COLO668 (cell line): ENCODE measurements around the gene SAFB.

Experiments
- DNase-seq: peaks from one replicate; lab custom pipeline; 2025; ENCODE audit not compliant: unreplicated experiment; lab: John Stamatoyannopoulos, UW

Gene SAFB

GRCh38 chr19:5624741-5625278 is 1.9 kb downstream of the SAFB start:
- DNase-seq, result no peak

DNA sequence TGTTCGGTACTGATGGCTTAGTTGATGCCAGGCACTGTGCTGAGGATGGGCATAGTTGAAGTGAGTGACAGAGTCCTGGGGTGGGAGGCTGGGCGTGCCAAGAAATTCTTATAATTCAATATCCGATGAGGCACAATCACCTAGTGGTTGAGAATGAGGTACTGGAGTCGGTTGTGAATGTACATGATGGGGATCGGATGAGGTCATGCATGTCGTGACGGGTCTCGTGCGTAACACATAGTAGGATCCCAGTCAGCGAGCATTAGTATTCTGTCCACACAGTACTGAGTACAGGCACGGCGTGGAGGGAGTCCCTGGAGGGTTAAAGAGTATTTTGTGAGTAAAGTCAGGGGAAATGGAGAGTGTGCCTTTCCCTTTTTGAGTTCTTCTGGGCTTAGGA is 2.8 kb downstream of the SAFB start:
- no peak for DNase-seq

- no peak for DNase-seq
Observed at GRCh38 chr19:5627395-5627904, 4.6 kb downstream of the SAFB start.

DNA sequence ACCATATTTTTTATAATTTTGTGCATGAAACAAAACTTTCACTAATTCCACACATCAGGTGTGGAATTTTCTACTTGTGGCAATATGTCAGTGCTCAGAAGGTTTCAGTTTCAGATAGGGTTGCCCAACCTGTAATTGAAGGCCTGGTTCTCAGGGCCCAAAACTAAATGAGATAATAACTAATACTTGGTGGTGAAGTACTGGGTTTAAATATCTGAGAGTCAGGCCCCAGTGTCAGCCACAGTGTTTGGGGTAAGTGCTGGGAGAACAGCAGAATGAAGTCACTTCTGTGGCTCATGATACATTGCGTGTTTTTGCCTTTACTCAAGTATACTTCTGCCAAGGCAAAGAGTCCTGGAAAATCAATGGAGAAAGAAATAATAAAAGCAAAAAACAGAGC is 5.6 kb downstream of the SAFB start:
- no peak for DNase-seq

- DNase-seq, result no peak
Observed at GRCh38 chr19:5628919-5629481, 6.1 kb downstream of the SAFB start.

GRCh38 chr19:5631567-5632240 is 8.8 kb downstream of the SAFB start:
- no peak for DNase-seq

DNA sequence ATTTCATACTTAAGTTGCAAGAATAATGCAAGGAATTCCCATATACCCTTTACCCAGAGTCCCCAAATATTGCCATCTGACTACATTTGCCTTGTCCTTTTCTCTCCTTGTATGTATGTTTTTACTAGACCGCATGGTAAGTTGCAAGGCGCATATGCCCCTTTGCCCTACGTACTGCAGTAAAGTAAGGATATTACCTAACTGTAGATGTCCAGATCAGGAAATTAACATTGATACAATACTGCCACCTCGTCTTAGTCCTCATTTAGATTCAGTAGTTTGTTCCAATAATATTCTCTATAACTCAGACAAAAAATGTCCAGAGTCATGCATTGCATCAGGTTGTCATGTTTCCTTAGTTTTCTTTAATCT is 9.3 kb downstream of the SAFB start:
- no peak for DNase-seq

DNA sequence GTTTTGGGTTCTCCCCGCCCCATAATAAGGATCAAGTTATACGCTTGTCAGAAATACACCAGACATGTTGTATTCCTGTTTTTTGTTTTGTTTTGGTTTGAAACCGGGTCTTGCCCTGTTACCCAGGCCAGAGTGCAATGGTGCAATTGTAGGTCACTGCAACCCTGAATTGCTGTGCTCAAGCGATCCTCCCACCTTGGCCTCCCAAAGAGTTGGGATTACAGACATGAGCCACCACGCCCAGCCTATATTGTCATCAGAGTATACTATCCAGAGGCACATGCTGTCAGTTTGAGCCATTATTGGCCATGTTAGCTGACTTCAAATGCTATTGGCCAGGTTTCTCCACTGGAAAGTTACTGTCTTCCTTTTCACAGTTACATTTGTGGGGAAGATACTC is 9.8 kb downstream of the SAFB start:
- DNase-seq, result no peak

DNA sequence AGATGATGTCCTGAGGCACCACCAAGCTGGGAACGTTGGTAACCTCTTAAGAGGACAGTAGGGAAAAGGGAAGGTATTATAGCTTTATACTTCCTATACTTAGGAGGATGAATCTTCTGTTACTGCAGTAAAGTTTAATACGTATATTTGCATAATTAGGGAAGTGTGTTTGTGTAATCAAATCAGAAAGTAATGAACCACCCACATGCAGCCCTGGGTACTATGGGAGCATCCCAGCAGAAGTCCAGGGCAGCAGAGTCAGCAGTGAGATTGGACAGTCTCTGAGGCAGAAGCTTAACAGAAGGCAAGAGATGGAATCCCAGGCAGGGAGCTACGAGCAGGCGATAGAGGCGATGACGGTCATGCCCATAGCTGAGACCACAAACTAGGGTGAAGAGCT is 12.5 kb downstream of the SAFB start:
- no peak for DNase-seq

GRCh38 chr19:5637971-5638370 is 15.1 kb downstream of the SAFB start:
- no peak for DNase-seq

- DNase-seq, result no peak
Observed at GRCh38 chr19:5641171-5641570, 18.3 kb downstream of the SAFB start.

DNA sequence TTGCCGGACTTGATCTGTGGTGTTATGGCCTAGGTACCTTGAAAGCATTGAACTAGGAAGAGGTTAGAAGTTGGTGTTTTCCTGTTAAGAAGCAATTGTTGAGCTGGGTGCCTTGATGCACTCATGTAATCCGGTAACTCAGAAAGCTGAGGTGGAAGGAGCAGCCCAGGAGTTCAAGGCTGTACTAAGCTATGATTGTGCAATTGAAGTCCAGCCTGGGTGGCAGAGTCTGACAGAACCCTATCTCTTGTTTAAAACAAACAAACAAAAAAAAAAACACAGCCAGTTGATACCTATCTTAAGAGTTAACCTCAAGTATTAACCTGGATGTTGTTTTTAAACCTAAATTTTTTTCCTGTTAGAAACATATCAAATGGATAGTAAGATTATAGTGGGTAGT is 19.3 kb downstream of the SAFB start:
- DNase-seq, result no peak

DNA sequence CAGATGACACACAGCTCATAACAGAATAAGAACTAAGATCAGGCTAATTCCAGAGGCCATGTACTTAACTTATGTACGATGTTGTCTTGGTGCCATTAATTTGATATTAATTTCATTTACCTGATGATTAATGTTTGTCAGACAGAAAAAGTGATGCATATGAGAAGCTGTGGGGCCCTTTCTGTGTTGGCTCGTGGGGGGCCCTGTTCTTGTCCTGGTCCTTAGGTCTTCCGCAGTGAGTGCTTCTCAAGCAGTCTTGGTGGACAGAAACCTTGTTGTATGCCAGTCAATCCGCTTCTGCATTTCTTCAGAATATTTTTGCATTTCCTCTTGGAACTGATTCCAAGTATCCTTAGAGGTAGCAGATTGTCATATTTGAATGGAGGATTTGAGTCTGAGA is 20.2 kb downstream of the SAFB start:
- DNase-seq, result no peak

DNA sequence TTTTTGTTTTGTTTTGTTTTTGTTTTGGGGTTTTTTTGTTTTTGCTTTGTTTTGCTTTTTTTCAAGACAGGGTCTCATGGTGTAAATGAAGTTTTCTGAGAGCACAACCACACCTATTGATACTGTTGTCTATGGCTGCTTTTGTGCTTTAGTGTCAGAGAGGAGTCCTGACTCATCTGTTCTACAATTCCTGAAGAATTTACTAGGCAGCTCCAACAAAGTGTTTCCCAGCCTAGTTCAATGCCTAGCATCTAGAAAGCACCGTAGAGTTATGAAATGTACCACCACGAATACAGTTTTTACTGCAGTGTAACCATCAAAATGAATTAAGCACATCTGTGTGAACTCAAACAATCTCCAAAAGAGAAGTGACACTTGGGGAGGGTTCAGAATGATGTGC is 21.2 kb downstream of the SAFB start:
- no peak for DNase-seq

DNA sequence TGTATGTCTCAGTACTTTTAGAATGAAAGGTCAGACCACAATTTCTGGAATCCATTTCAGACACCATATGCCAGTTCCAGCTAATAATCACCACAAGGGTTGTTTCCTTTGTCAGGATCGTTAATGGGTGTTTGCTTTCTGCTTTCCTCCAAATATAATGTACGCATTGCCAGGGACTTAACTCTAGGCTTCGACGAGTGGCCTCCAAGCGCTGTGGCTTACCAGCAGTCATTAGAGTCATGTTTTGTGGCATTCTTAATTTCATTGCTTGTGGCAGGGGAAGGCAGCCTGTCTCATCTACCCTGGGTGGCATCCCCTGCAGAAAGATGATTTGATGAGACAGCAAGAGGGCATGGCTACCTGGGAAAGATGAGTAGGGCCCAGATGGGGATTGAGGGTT is 22.5 kb downstream of the SAFB start:
- peak; percentile 8 for DNase-seq

DNA sequence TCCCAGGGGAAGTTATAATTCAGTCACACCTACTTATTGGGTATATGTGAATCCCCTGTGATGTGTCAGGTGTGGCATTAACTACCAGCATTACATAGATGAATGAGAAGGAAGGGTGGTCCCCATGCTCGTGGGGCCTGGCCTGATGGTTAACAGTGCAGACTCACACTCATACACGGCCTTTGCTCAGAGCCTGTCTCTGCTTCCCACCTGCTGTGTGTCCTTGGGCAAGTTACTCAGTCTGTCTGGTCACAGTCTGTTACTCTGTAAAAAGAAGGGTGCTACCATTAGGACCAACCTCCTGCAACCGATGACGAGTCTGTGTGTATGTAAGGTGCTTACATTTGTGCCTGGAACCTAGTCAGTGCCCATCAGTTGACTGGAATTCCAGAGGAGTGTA is 23.8 kb downstream of the SAFB start:
- DNase-seq, result no peak

GRCh38 chr19:5648464-5648863 is 25.6 kb downstream of the SAFB start:
- DNase-seq, result no peak

- DNase-seq, result no peak
Observed at GRCh38 chr19:5651361-5651760, 28.5 kb downstream of the SAFB start.

GRCh38 chr19:5652261-5652660 is 29.4 kb downstream of the SAFB start:
- DNase-seq, result no peak

- DNase-seq, result no peak
Observed at GRCh38 chr19:5654931-5655330, 32.0 kb downstream of the SAFB start.

DNA sequence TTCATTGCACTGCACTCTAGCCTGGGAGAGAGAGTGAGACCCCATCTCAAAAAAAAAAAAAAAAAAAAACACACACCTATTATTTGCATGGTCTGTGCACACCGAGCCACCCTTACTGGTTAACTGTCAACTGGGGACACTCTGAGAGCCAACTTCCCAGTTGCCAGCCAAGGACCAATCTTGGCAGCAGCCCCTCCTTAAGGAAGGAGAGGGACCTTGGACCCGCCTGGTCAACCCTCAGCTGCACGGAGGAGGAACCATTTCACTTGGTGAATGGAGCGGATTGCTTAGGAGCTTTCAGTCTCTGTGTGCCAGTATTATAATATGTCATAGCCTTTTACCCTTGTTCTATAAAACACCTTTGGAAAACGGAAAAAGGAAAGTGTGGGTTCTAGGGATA is 32.5 kb downstream of the SAFB start:
- DNase-seq, result no peak

GRCh38 chr19:5661483-5661882 is 38.6 kb downstream of the SAFB start:
- no peak for DNase-seq

- DNase-seq, result no peak
Observed at GRCh38 chr19:5663904-5664303, 41.0 kb downstream of the SAFB start.
